Common myeloid progenitor, CD34-positive (primary cell): ENCODE measurements around the gene SLC1A2.
A peak's percentile ranks its signal among the peaks of the same experiment; 100 is the strongest.

Experiments used
- CTCF ChIA-PET: fragments of 350-600 bp; sonication (Branson Sonifier 250); formaldehyde crosslinking; loops from one replicate; lab custom pipeline; 2021; ENCODE audit warnings: antibody characterized with exemption; lab: Charles Lee
- POLR2A ChIA-PET: fragments of 350-600 bp; sonication (Branson Sonifier 250); formaldehyde crosslinking; loops from one replicate; lab custom pipeline; 2021; ENCODE audit warnings: antibody characterized with exemption; lab: Charles Lee
- DNase-seq, 3 donors: peaks; one replicate each; pipeline versions ENCODE4 v3.0.0 to v3.0.0-alpha.2; 2013
- H3K27ac ChIP-seq, 2 experiments: 1 replicate in 1 of 2; 2 replicates in 1 of 2; pipeline ENCODE4 v1.7.0; 2013; ENCODE audit warnings: inconsistent platforms in 2 of 2, low read length in 2 of 2, mild to moderate bottlenecking in 2 of 2, low read depth in 1 of 2, moderate library complexity in 1 of 2; ENCODE audit not compliant: severe bottlenecking in 2 of 2, insufficient read depth in 1 of 2, poor library complexity in 1 of 2
- H3K27me3 ChIP-seq, 5 experiments: replicated peaks in 2 of 5; 1 replicate in 3 of 5; 2 replicates in 2 of 5; pipeline versions ENCODE4 v1.6.1 to v1.7.0; 2013; ENCODE audit warnings: low read length in 4 of 5, mild to moderate bottlenecking in 2 of 5, moderate library complexity in 2 of 5, inconsistent platforms in 1 of 5; ENCODE audit not compliant: insufficient read depth in 5 of 5, control insufficient read depth in 4 of 5
- H3K36me3 ChIP-seq, 4 experiments: 1 replicate in 2 of 4; 2 replicates in 2 of 4; pipeline versions ENCODE4 v1.6.1 to v1.7.0; 2013; ENCODE audit warnings: low read length in 3 of 4, control low read depth in 1 of 4, mild to moderate bottlenecking in 1 of 4; ENCODE audit not compliant: control insufficient read depth in 4 of 4, insufficient read depth in 4 of 4
- H3K4me1 ChIP-seq, 4 experiments: 1 replicate in 3 of 4; 2 replicates in 1 of 4; pipeline versions ENCODE4 v1.6.1 to v1.7.1; 2013; ENCODE audit warnings: low read length in 3 of 4, mild to moderate bottlenecking in 3 of 4, control low read depth in 1 of 4, inconsistent platforms in 1 of 4, moderate library complexity in 1 of 4; ENCODE audit not compliant: control insufficient read depth in 4 of 4, insufficient read depth in 4 of 4; ENCODE audit errors: control extremely low read depth in 1 of 4
- H3K4me3 ChIP-seq, 7 experiments: 1 replicate in 4 of 7; 2 replicates in 3 of 7; pipeline versions ENCODE4 v1.5.1 to v1.7.0; 2013; ENCODE audit warnings: mild to moderate bottlenecking in 7 of 7, low read length in 6 of 7, moderate library complexity in 6 of 7, inconsistent platforms in 2 of 7, low read depth in 2 of 7, control low read depth in 1 of 7; ENCODE audit not compliant: insufficient read depth in 4 of 7, control insufficient read depth in 1 of 7; ENCODE audit errors: extremely low read depth in 1 of 7
- H3K9me3 ChIP-seq, 5 experiments: 1 replicate in 4 of 5; 2 replicates in 1 of 5; pipeline versions ENCODE4 v1.6.1 to v1.7.1; 2013; ENCODE audit warnings: low read length in 4 of 5, mild to moderate bottlenecking in 2 of 5, inconsistent platforms in 1 of 5, low read depth in 1 of 5, moderate library complexity in 1 of 5; ENCODE audit not compliant: control insufficient read depth in 4 of 5, insufficient read depth in 2 of 5; ENCODE audit errors: control extremely low read depth in 1 of 5
- WGBS: methylation state at CpG from one replicate; pipeline ENCODE4 v1.1.5; 2013; ENCODE audit not compliant: insufficient coverage; 5-methylcytosine and 5-hydroxymethylcytosine counted together

The SLC1A2 gene

DNA sequence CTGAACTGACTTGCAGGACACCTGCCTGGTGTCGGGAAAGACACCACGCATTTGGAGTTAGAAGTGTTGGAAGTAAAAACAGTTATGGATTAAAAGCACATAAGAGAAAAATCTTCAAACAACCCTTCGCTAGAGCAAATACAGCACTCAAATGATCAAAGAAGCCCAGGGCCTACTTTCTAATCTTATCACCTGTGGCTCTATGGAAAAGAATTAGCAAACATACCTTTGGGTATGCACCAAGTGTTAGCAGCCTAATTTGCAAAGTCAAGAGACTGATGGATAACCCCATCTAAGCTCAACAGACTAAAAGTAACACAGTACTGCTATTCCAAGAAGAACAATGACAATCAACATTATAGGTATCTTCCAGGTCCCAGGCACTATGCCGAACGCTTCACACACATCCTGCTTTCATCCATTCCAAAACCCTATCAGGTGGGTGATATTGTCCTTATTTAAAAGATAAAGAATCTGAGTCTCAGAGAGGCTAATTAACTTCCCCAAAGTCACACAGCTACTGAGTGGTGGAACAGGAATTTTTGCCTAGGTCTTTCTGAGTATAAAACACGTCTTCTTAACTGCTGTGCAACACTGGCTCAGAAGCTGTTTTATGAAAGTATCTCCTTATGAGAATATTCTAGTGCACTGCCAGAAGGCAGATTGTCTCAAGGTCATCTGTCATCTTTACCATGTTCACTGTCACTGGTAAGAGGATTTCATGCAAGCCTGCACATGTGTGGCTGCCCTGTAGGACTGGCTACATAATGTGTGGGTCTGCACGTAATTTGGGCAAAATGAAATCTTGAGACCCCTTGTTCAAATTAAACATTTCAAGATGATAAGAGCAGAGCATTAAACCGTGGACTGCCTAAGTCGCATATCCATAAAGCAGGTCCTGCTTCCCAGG is 16.4 kb downstream of the SLC1A2 start:
- no peak overlapping the region for H3K4me3 ChIP-seq
- H3K36me3 ChIP-seq, result no peaks in the 10 kb centered on the region
- POLR2A ChIA-PET, result no interaction called here
- H3K4me1 ChIP-seq, result no peaks in the 10 kb centered on the region
- WGBS, result 98% methylated on average over 4 of the region's 9 CpGs
- H3K27ac ChIP-seq, result no peak overlapping the region
- CTCF ChIA-PET, result interaction anchor here (0.8 to 2.1 kb wide), 5 partner anchors 9 to 483 kb away, joined by 3 to 12 read pairs (median 3); no protein-coding TSS in a partner anchor
- H3K9me3 ChIP-seq, result peaks cover 0 to 3% (median 0%) of the 10 kb centered on the region in 5 experiments
- DNase-seq, result no peak
- peaks cover 0 to 3% (median 0%) of the 10 kb centered on the region in 5 experiments for H3K27me3 ChIP-seq

DNA sequence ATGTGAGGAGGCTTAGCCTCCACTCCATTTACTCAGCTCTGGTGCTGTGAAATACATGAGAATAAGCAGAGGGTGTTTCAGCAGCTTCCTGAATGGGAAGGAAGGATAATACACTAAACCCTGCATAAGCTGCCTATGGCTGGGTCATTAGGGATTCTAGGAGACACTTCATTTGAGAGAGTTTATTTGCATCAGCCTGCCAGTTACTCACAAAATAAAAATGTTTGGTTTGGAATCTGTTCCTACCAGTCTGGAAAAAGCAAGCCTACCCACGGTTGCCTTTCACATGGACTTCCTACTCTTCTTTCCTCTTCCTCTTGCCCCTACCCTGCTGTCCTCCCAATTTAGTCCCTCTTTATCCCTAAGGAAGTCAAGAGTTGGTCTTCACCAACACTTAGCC is 20.5 kb downstream of the SLC1A2 start:
- POLR2A ChIA-PET, result no interaction called here
- CTCF ChIA-PET, result no interaction called here
- DNase-seq, result no peak
- Histone ChIP-seq H3K9me3 (peaks cover 0 to 3% (median 0%) of the 10 kb centered on the region in 5 experiments), H3K36me3 (no peaks in the 10 kb centered on the region), H3K27me3 (no peaks in the 10 kb centered on the region), H3K4me1 (no peaks in the 10 kb centered on the region), H3K4me3 (no peak overlapping the region), H3K27ac (no peak overlapping the region)
- WGBS, result 71% methylated on average over 1 of the region's 1 CpG

DNA sequence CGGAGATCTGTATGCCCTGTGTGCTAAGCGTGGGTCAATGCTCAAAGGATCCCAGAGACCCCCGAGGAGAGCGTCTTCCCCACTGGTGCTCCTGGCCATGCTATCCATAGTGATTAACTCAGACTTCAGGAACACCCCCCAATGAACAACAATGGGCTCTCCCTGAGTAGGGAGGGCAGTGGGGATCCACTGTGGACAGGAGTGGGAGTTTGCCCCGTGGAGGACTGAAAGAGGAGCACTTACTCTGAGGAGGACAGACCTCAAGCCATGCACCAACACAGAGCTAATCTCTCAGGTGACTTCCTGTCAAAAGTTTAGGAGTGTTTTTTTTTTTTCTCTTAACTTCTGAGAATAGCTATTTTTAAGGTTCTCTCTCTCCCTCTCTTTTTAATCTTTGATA is 24.4 kb downstream of the SLC1A2 start:
- Histone ChIP-seq H3K9me3 (peaks cover 0 to 3% (median 0%) of the 10 kb centered on the region in 5 experiments), H3K4me1 (peaks cover 0 to 8% (median 4%) of the 10 kb centered on the region in 4 experiments), H3K27me3 (peaks cover 0 to 3% (median 0%) of the 10 kb centered on the region in 5 experiments), H3K36me3 (no peaks in the 10 kb centered on the region), H3K27ac (no peak overlapping the region), H3K4me3 (no peak overlapping the region)
- WGBS, result 93% methylated on average over 3 of the region's 5 CpGs
- POLR2A ChIA-PET, result interaction anchor here (0.8 kb wide), 1 partner anchor 467 kb away, joined by 6 read pairs; no protein-coding TSS in a partner anchor
- no peak for DNase-seq
- CTCF ChIA-PET, result interaction anchor here (0.6 to 10.1 kb wide), 8 partner anchors 10 to 502 kb away, joined by 3 to 101 read pairs (median 4); no protein-coding TSS in a partner anchor

DNA sequence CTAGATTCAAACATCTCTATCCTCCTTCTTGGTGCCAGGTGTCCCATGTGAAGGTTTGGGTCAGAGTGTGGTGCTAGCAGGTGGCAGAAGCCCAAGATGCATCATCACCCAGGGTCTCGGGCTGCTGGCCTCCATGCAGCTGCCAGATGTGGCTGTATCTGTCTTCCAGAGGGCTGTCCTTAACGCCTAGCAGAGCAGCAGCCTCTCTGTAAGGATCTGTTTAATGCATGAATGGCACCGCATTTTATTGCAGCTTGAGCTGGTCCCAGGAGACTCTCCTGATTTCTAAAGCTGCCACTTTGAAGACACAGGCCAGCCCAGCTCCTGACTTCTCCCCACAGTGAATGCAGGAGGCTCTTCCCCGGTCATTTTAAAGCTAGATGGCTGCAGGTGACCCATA is 26.3 kb downstream of the SLC1A2 start:
- ChIA-PET CTCF (interaction anchor here (0.7 to 10.1 kb wide), 13 partner anchors 11 to 807 kb away, joined by 3 to 101 read pairs (median 7); partner anchors contain the start of genes APIP and PDHX), POLR2A (no interaction called here)
- no peak overlapping the region for H3K4me3 ChIP-seq
- H3K27ac ChIP-seq, result no peak overlapping the region
- no peaks in the 10 kb centered on the region for H3K9me3 ChIP-seq
- DNase-seq, result no peak
- 89% methylated on average over 3 of the region's 4 CpGs for WGBS
- no peaks in the 10 kb centered on the region for H3K36me3 ChIP-seq
- H3K4me1 ChIP-seq, result peaks cover 0 to 8% (median 4%) of the 10 kb centered on the region in 4 experiments
- H3K27me3 ChIP-seq, result peaks cover 0 to 3% (median 0%) of the 10 kb centered on the region in 5 experiments

DNA sequence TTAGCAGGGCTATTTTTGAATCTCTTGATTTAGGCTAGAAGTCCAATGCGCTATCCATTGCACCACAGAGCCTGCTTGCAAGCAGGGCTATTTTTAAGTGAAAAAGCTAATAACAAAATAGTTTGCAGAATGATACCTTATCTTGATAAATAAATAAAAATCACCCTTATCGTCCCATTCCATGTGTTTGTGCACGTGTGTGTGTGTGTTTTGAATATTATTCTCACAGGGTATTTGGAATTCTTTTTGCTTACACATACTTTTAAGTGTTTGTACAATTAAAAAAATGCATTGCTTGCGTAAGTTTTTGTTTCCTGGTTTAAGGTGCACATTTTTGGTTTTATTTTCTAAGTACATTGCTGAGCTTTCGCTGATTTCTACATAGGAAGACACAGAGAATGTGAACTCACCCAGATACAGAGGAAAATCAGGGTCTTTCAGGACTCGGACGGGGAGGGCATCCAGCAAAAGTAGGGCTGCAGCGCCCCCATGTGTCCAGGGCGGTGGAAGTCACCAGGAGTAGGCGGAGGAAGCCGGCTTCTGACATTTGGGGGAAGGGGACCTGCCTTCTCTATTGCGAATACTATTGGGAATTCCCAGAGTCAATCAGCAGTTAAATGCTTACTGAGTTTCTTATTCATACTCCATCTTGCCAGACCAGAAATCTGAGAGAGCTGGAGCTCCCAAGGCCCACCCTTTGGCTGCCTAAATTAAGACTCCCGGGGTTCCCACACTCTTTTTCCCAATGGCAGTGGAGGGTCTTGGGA is 27.3 kb downstream of the SLC1A2 start:
- POLR2A ChIA-PET, result no interaction called here

DNA sequence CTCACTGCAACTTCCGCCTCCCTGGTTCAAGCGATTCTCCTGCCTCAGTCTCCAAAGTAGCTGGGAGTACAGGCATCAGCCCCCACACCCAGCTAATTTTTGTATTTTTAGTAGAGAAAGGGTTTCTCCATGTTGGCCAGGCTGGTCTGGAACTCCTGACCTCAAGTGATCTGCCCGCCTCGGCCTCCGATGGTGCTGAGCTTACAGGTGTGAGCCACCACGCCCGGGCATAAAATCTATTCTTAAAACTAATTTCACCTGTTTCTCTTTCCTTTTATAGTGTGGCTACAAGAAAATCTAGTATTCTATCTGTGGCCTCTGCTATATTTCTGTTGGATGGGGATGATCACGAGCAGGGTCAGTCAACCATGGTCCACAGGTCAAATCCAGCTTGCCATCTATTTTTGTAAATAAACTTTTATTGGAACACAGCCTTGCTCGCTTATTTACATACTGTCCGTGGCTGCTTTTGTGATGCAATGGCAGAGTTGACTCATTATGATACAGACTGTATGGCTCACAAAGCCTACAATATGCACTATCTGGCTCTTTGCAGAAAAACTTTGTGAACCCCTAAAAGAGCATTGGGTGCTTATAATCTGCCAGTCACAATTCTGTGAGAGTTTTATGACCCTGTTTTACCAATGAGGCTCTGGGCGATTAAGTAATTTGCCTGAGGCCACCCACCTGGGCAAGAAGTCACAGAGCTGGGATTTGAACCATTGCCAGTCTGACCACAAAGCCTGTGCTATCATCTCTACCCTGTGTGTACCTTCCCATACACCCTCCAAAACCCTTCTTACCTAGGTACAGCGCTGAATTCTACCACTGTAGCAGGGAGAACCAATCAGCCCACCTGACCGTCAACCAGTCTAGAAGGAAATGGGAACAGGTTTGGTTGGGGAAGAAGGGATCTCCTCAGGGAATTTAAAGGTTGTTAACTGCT is 28.3 kb downstream of the SLC1A2 start:
- H3K36me3 ChIP-seq, result no peaks in the 10 kb centered on the region
- H3K4me3 ChIP-seq, result no peak overlapping the region
- H3K27ac ChIP-seq, result no peak overlapping the region
- WGBS, result 85% methylated on average over 3 of the region's 13 CpGs
- DNase-seq, result peak in 2 of 3 donors; percentile 18 to 24
- peaks cover 0 to 3% (median 0%) of the 10 kb centered on the region in 5 experiments for H3K27me3 ChIP-seq
- H3K4me1 ChIP-seq, result peaks cover 0 to 8% (median 4%) of the 10 kb centered on the region in 4 experiments
- POLR2A ChIA-PET, result no interaction called here
- CTCF ChIA-PET, result interaction anchor here (0.6 to 10.1 kb wide), 18 partner anchors 11 to 804 kb away, joined by 3 to 101 read pairs (median 4); no protein-coding TSS in a partner anchor
- no peaks in the 10 kb centered on the region for H3K9me3 ChIP-seq

More for the DNA sequence above, 27.3 kb downstream of the SLC1A2 start:
- H3K36me3 ChIP-seq, result no peaks in the 10 kb centered on the region
- H3K4me3 ChIP-seq, result peak overlapping the region in 1 of 7 experiments; percentile 38
- CTCF ChIA-PET, result interaction anchor here (0.5 to 10.1 kb wide), 25 partner anchors 10 to 806 kb away, joined by 3 to 101 read pairs (median 4); no protein-coding TSS in a partner anchor
- peak; percentile 68 to 79 (median 75) for DNase-seq
- no peak overlapping the region for H3K27ac ChIP-seq
- H3K27me3 ChIP-seq, result peaks cover 0 to 3% (median 0%) of the 10 kb centered on the region in 5 experiments
- peaks cover 0 to 8% (median 4%) of the 10 kb centered on the region in 4 experiments for H3K4me1 ChIP-seq
- WGBS, result 11% methylated on average over 9 of the region's 13 CpGs
- no peaks in the 10 kb centered on the region for H3K9me3 ChIP-seq
